ENCODE measurements around the gene HBG1.
"Not testable (repeated sequence)": the region's sequence is repeated elsewhere in the genome, so short reads cannot be mapped to it uniquely, and the experiment has no call there.

Gene HBG1

DNA sequence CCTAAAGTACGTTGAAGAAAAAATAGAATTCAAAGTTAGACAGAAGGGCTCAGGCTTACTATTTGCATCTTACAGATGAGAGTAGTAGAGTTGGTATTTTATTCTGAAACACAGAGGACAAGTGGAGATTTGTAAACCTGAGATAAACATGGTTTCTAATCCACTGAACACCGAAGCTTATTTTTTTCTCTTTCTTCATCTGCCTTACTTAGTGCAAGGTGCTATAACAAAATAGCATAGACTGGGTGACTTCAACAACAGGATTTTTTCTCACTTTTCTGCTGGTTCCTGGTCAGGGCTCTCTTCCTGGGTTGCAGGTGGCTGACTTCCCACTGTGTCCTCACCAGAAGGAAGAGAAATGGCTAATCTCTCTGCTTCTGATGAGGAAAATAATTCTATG is 2.1 kb upstream of the HBG1 start:
- no peak overlapping the region for H3K27ac Mint-ChIP-seq (ENCODE audit: low read depth)
- DNase-seq (ENCODE audit: low spot score in 2 of 2) (no peak), ATAC-seq (replicated peaks; ENCODE audit: extremely low read depth, poor library complexity, severe bottlenecking) (no peak)
- H3K9me3 Mint-ChIP-seq, result no peaks in the 10 kb centered on the region
- H3K4me3 Mint-ChIP-seq, result no peak overlapping the region
- no peaks in the 10 kb centered on the region for H3K36me3 Mint-ChIP-seq (ENCODE audit: insufficient read depth)
- H3K4me1 Mint-ChIP-seq, result no peaks in the 10 kb centered on the region
- H3K27me3 Mint-ChIP-seq, result peaks cover 14% of the 10 kb centered on the region

DNA sequence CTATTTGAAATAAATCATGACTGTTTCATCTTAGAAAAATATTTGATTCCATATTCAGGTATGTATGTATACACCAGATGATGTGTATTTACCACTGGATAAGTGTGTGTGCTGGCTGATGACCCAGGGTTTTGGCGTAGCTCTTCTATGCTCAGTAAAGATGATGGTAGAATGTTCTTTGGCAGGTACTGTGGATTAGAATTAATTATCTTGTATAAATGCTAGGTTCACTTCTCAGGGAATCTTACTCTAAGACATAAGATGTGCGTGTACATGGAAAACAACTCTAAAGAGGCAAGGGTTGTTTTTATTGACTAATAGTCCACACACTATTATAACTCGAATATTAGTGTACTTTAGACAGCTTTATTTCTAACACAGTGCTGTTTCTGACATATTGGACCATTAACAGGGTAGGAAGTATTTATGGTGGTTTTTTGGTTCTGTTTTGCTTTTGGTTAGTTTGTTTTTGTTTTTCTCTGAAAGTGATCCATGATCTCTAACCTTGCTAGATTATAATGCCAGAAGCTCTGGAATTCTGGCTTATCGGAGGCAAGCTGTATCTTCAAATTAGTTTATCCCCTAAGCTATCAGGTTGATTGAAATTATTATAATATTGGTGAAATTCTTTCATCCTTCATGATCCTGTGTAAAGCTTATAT is 1.0 kb upstream of the HBG1 start:
- Mint-ChIP-seq H3K4me3 (no peak overlapping the region), H3K27ac (ENCODE audit: low read depth) (no peak overlapping the region), H3K27me3 (peaks cover 8% of the 10 kb centered on the region), H3K9me3 (no peaks in the 10 kb centered on the region), H3K36me3 (ENCODE audit: insufficient read depth) (no peaks in the 10 kb centered on the region), H3K4me1 (no peaks in the 10 kb centered on the region)
- ATAC-seq (replicated peaks; ENCODE audit: extremely low read depth, poor library complexity, severe bottlenecking) (no peak), DNase-seq (ENCODE audit: low spot score in 2 of 2) (no peak)

DNA sequence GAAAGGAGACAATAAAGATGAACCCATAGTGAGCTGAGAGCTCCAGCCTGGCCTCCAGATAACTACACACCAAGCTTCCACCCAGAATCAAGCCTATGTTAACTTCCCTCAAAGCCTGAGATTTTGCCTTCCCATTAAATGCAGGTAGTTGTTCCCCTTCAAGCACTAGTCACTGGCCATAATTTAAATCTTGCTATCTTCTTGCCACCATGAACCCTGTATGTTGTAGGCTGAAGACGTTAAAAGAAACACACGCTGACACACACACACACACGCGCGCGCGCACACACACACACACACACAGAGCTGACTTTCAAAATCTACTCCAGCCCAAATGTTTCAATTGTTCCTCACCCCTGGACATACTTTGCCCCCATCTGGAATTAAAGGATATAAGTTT is 1.2 kb downstream of the HBG1 start:
- not testable (repeated sequence) for H3K4me3 Mint-ChIP-seq; H3K36me3 Mint-ChIP-seq (ENCODE audit: insufficient read depth); DNase-seq (ENCODE audit: low spot score in 2 of 2); H3K27ac Mint-ChIP-seq (ENCODE audit: low read depth); ATAC-seq (replicated peaks; ENCODE audit: extremely low read depth, poor library complexity, severe bottlenecking); H3K9me3 Mint-ChIP-seq; H3K4me1 Mint-ChIP-seq; H3K27me3 Mint-ChIP-seq

DNA sequence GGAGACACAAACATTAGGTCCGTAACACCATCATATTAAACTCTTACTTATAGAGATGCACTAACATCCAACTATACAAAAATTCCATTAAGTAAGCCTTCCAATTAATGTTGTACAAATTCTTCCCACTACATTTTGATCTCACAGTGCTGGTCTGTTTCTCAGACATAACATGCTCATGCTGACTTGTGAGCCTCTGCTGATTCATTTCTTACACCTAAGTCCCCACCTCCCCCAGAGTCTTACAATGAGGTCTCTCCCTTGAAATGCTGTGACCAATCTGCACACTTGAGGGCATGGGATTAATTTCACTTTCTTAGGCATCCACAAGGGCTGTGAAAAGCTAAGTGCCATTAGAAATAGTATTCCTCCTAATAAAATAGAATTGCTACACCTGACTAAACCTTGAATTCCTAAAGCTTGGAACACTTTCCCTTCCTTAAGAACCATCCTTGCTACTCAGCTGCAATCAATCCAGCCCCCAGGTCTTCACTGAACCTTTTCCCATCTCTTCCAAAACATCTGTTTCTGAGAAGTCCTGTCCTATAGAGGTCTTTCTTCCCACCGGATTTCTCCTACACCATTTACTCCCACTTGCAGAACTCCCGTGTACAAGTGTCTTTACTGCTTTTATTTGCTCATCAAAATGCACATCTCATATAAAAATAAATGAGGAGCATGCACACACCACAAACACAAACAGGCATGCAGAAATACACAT is 2.0 kb downstream of the HBG1 start:
- no peaks in the 10 kb centered on the region for H3K36me3 Mint-ChIP-seq (ENCODE audit: insufficient read depth)
- no peaks in the 10 kb centered on the region for H3K4me1 Mint-ChIP-seq
- no peak for ATAC-seq (replicated peaks; ENCODE audit: extremely low read depth, poor library complexity, severe bottlenecking)
- no peak overlapping the region for H3K4me3 Mint-ChIP-seq
- H3K27me3 Mint-ChIP-seq, result no peaks in the 10 kb centered on the region
- H3K9me3 Mint-ChIP-seq, result no peaks in the 10 kb centered on the region
- H3K27ac Mint-ChIP-seq (ENCODE audit: low read depth), result no peak overlapping the region
- DNase-seq (ENCODE audit: low spot score in 2 of 2), result no peak

DNA sequence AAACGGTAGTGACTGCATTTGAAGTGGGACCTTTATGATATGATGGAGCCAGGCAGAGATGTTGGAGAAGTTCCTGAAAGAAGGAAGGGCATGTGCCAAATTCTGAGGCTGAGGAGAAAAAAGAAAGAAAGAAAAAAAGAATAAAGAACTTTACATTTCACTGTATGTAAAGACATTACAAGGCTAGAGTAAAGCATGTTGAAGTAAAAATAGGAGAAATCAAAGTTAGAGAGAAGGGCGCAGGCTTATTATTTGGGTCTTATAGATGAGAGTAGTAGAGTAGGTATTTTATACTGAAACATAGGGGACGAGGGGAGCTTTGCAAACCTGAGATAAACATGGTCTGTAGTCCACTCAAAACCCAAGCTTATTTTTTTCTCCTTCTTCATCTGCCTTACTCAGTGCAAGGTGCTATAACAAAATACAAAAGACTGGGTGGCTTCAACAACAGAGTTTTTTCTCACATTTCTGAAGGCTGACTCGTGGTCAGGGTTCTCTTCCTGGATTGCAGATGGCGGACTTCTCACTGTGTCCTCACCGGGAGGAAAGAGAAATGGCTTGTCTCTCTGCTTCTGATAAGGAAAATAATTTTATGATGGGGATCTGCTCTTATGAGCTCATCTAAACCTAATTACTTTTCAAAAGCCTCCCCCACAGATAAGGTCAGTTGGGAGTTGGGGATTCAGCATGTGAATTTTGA is 2.7 kb downstream of the HBG1 start:
- H3K9me3 Mint-ChIP-seq, result no peaks in the 10 kb centered on the region
- no peak for DNase-seq (ENCODE audit: low spot score in 2 of 2)
- H3K27me3 Mint-ChIP-seq, result no peaks in the 10 kb centered on the region
- H3K36me3 Mint-ChIP-seq (ENCODE audit: insufficient read depth), result no peaks in the 10 kb centered on the region
- no peaks in the 10 kb centered on the region for H3K4me1 Mint-ChIP-seq
- no peak overlapping the region for H3K4me3 Mint-ChIP-seq
- ATAC-seq (replicated peaks; ENCODE audit: extremely low read depth, poor library complexity, severe bottlenecking), result no peak
- H3K27ac Mint-ChIP-seq (ENCODE audit: low read depth), result no peak overlapping the region

DNA sequence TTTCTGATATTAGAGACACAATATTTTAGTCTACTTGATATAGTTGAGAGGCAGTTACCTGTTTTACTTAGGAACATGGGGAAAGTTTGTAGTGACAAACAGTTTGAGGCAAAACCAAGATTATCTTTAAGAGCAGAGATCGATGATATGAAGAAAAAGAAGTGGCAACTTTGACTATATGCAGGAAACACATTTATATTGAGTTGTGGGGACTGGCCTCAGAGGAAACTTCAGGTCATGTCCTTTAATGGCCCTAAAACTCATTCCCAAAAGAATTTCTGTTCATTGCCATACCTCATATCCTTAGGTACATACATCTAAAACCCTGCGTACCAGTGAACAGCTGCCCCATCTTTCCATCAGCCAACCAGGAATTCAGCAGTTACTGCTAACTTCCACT is 4.5 kb downstream of the HBG1 start:
- Mint-ChIP-seq H3K27me3 (no peaks in the 10 kb centered on the region), H3K9me3 (no peaks in the 10 kb centered on the region), H3K4me3 (no peak overlapping the region), H3K36me3 (ENCODE audit: insufficient read depth) (no peaks in the 10 kb centered on the region), H3K27ac (ENCODE audit: low read depth) (no peak overlapping the region), H3K4me1 (no peaks in the 10 kb centered on the region)
- no peak for ATAC-seq (replicated peaks; ENCODE audit: extremely low read depth, poor library complexity, severe bottlenecking)
- no peak for DNase-seq (ENCODE audit: low spot score in 2 of 2)

DNA sequence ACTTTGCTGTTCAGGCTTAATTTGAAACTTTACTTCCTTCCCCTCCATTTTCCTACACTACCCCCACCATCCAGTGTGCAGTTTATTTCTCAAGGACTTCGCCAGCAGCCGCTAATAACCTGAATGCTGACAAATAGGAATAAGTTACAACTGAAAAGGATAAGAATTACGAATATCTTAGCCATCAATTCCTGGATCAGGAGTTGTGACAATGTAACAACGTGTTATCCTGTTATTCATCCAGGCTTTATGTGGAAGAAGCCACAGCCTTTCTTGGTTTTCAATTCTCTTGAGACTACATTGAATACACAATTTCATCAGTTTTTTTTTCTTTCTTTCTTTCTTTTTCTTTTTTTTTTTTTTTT is 5.9 kb downstream of the HBG1 start:
- Mint-ChIP-seq H3K27me3 (no peaks in the 10 kb centered on the region), H3K4me3 (no peak overlapping the region), H3K4me1 (no peaks in the 10 kb centered on the region), H3K36me3 (ENCODE audit: insufficient read depth) (no peaks in the 10 kb centered on the region), H3K9me3 (no peaks in the 10 kb centered on the region), H3K27ac (ENCODE audit: low read depth) (no peak overlapping the region)
- no peak for ATAC-seq (replicated peaks; ENCODE audit: extremely low read depth, poor library complexity, severe bottlenecking)
- no peak for DNase-seq (ENCODE audit: low spot score in 2 of 2)

DNA sequence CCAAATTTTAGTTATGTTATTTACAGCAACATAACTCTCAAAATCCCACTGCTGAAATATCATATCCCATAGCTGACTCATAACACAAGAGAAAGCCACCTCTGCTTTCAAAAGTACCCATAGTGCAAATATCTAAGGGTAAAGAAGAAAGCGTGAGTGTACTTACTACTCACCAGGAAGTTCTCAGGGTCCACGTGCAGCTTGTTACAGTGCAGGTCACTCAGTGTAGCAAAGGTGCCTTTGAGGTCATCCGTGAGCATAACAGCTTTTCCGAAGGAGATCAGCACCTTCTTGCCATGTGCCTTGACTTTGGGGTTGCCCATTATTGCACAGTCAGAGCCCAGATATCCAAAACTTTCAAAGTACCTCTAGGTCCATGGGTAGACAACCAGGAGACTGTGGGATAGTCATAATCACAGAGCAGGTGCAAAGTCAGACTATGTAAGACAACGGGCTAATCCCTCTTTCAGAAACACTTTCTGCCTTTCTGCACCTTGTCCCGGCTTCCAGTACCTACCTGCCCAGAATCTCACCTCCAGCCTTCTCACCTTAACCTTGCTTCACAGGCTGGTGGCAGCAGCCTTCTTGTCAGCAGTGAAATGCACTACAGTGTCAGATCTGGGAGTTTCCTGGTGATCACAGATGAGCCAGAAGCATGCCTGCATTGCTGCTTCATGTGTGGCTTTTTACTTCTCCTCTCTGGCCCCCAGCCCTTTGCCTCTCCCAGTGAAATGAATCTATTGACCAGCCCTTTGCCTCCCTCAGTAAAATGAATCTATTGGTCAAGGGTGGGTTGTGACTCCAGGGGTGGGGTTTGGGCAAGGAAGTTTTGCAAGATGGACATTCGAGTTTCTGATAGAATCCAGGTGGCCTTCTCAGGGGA is 6.5 kb downstream of the HBG1 start:
- Mint-ChIP-seq H3K9me3 (no peaks in the 10 kb centered on the region), H3K27ac (ENCODE audit: low read depth) (no peak overlapping the region), H3K27me3 (no peaks in the 10 kb centered on the region), H3K4me1 (no peaks in the 10 kb centered on the region), H3K4me3 (no peak overlapping the region), H3K36me3 (ENCODE audit: insufficient read depth) (no peaks in the 10 kb centered on the region)
- ATAC-seq (replicated peaks; ENCODE audit: extremely low read depth, poor library complexity, severe bottlenecking) (no peak), DNase-seq (ENCODE audit: low spot score in 2 of 2) (no peak)

DNA sequence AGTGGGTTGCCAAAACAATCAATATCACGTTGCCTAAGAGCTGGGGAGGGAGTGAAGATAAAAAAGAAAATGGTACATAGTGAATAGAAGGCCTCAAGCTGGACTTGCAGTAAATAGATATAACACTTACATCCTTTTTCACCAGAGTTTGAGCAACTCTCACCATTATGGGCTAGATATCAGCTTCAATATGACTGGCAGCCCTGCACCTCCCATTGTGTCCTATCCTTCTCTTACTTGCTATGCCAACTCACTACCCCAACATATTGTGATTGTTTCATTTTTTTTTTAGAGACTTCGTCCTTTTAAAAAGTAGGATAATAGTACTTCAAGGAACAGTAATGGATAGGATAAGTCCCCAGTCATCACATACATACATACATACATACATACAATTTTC is 7.4 kb downstream of the HBG1 start:
- Mint-ChIP-seq H3K9me3 (no peaks in the 10 kb centered on the region), H3K27me3 (no peaks in the 10 kb centered on the region), H3K36me3 (ENCODE audit: insufficient read depth) (no peaks in the 10 kb centered on the region), H3K27ac (ENCODE audit: low read depth) (no peak overlapping the region), H3K4me1 (no peaks in the 10 kb centered on the region), H3K4me3 (no peak overlapping the region)
- DNase-seq (ENCODE audit: low spot score in 2 of 2) (no peak), ATAC-seq (replicated peaks; ENCODE audit: extremely low read depth, poor library complexity, severe bottlenecking) (no peak)

DNA sequence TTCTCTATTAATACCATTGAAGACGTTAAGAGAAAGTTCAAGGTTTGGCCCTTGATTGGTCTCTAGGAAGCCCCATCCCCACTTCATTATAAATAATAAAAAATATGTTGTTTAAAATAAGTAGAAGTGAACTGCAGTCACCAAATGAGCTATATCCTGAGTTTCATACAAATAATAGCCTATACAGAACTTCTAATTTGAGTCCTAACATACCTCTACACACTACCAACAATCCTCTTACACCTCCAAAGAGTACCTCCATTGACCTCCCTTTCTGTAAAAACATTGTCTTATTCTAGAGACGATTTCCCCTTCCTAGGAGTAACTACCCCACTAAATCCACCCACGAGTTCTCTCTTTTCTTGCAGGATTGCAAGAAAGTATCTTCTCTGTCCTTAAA is 8.2 kb downstream of the HBG1 start:
- no peak for DNase-seq (ENCODE audit: low spot score in 2 of 2)
- Mint-ChIP-seq H3K36me3 (ENCODE audit: insufficient read depth) (no peaks in the 10 kb centered on the region), H3K27ac (ENCODE audit: low read depth) (no peak overlapping the region), H3K4me3 (no peak overlapping the region), H3K27me3 (no peaks in the 10 kb centered on the region), H3K4me1 (no peaks in the 10 kb centered on the region), H3K9me3 (no peaks in the 10 kb centered on the region)
- ATAC-seq (replicated peaks; ENCODE audit: extremely low read depth, poor library complexity, severe bottlenecking), result no peak

DNA sequence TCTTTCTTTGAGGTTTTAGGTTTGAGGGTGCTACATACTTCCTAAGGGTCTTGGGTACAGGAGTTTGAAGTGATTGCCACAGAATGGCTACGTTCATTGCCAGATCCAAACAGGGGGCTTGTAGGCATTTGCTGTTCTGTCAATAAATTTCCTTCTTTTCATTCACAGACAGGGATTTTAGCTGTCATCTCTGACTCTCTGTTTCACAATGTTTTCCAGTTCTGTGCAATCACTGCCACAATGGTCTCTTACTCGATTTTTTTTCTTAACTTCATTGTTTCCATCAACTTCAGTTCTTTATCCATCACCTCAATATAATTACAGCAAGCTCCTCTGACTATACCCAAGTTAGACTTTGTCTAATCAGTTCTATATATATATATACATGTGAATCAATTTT is 9.2 kb downstream of the HBG1 start:
- H3K9me3 Mint-ChIP-seq, result no peaks in the 10 kb centered on the region
- H3K36me3 Mint-ChIP-seq (ENCODE audit: insufficient read depth), result no peaks in the 10 kb centered on the region
- H3K4me3 Mint-ChIP-seq, result no peak overlapping the region
- DNase-seq (ENCODE audit: low spot score in 2 of 2) (no peak), ATAC-seq (replicated peaks; ENCODE audit: extremely low read depth, poor library complexity, severe bottlenecking) (no peak)
- H3K4me1 Mint-ChIP-seq, result no peaks in the 10 kb centered on the region
- H3K27me3 Mint-ChIP-seq, result no peaks in the 10 kb centered on the region
- no peak overlapping the region for H3K27ac Mint-ChIP-seq (ENCODE audit: low read depth)

DNA sequence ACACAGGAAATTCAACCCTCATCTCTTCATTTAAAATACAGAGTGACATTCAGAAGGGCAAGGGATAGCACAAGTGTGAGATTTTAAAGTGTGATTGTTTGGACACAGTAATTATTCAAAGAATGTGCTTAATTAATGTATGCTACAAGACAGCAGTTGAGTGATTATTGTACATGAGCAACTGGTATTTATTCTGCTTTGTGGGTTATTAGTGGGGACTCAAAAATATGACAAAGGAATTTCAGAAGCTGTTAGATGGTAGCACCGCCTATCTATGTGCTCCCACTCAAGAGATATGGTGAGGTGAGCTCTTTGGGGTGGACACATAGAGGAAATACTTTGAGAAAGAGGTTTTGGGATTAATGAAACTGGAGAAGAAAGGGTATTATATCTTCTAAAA is 9.6 kb downstream of the HBG1 start:
- H3K4me1 Mint-ChIP-seq, result no peaks in the 10 kb centered on the region

More for the DNA sequence above, 9.6 kb downstream of the HBG1 start:
- DNase-seq (ENCODE audit: low spot score in 2 of 2), result no peak
- H3K27ac Mint-ChIP-seq (ENCODE audit: low read depth), result no peak overlapping the region
- no peaks in the 10 kb centered on the region for H3K27me3 Mint-ChIP-seq
- no peak overlapping the region for H3K4me3 Mint-ChIP-seq
- ATAC-seq (replicated peaks; ENCODE audit: extremely low read depth, poor library complexity, severe bottlenecking), result no peak
- no peaks in the 10 kb centered on the region for H3K9me3 Mint-ChIP-seq
- H3K36me3 Mint-ChIP-seq (ENCODE audit: insufficient read depth), result no peaks in the 10 kb centered on the region
